Nephron progenitor cell (in vitro differentiated cells): ENCODE data around the gene AIF1L.

Source experiments
- DNase-seq: peaks from one replicate; pipeline ENCODE4 v3.0.0; 2021
- H3K27ac Mint-ChIP-seq: 2 replicates; pipeline ENCODE4 v1.8.0; 2021; ENCODE audit warnings: mild to moderate bottlenecking, moderate library complexity, mixed read lengths
- H3K27me3 Mint-ChIP-seq: 2 replicates; pipeline ENCODE4 v1.8.0; 2021; ENCODE audit warnings: mild to moderate bottlenecking, low read depth, mixed read lengths; ENCODE audit not compliant: poor library complexity
- H3K36me3 Mint-ChIP-seq: 2 replicates; pipeline ENCODE4 v1.8.0; 2021; ENCODE audit warnings: low read depth, mixed read lengths
- H3K4me1 Mint-ChIP-seq: 2 replicates; pipeline ENCODE4 v1.8.0; 2021; ENCODE audit warnings: mixed read lengths
- H3K4me3 Mint-ChIP-seq: 2 replicates; pipeline ENCODE4 v1.8.0; 2021; ENCODE audit warnings: mild to moderate bottlenecking, moderate library complexity, mixed read lengths
- H3K9me3 Mint-ChIP-seq: 2 replicates; pipeline ENCODE4 v1.8.0; 2021; ENCODE audit warnings: mild to moderate bottlenecking, moderate library complexity, mixed read lengths
- CTCF ChIP-seq: fragments of 200-600 bp; sonication (generic); IDR thresholded peaks from 2 replicates; pipeline ENCODE4 v1.5.0; 2021; ENCODE audit warnings: antibody characterized with exemption

AIF1L gene

GRCh38 chr9:131125288-131126058 is 29.1 kb downstream of the AIF1L start, which contains the start of gene NUP214:
Gene NUP214, plus strand, starts transcription at chr9:131125586. Its CDS starts 119 bp downstream, at chr9:131125705.
- no peaks in the 10 kb centered on the region for H3K27me3 Mint-ChIP-seq

GRCh38 chr9:131126059-131126426 is 29.7 kb downstream of the AIF1L start:
- no peaks in the 10 kb centered on the region for H3K27me3 Mint-ChIP-seq
- H3K36me3 Mint-ChIP-seq = peaks cover 40% of the 10 kb centered on the region
- H3K9me3 Mint-ChIP-seq = no peaks in the 10 kb centered on the region
- H3K27ac Mint-ChIP-seq = peak overlapping the region; percentile 100
- no peak for DNase-seq
- peak overlapping the region; percentile 99 for H3K4me3 Mint-ChIP-seq
- TF ChIP-seq CTCF = no peak
- H3K4me1 Mint-ChIP-seq = peaks cover 26% of the 10 kb centered on the region

More at GRCh38 chr9:131125288-131126058, 29.1 kb downstream of the AIF1L start, which contains the start of gene NUP214:
- Mint-ChIP-seq H3K4me3 (peak within 1 kb of the TSS; percentile 99), H3K4me1 (peaks cover 26% of the 10 kb centered on the region), H3K9me3 (no peaks in the 10 kb centered on the region), H3K27ac (peak within 1 kb of the TSS; percentile 100), H3K36me3 (peaks cover 37% of the 10 kb centered on the region)
- peak; percentile 100 for DNase-seq
- no peak for TF ChIP-seq CTCF

GRCh38 chr9:131129183-131129582 is 32.9 kb downstream of the AIF1L start:
- H3K27ac Mint-ChIP-seq = no peak overlapping the region
- peaks cover 54% of the 10 kb centered on the region for H3K36me3 Mint-ChIP-seq
- no peak overlapping the region for H3K4me3 Mint-ChIP-seq
- H3K27me3 Mint-ChIP-seq = no peaks in the 10 kb centered on the region
- TF ChIP-seq CTCF = no peak
- H3K4me1 Mint-ChIP-seq = peaks cover 26% of the 10 kb centered on the region
- H3K9me3 Mint-ChIP-seq = no peaks in the 10 kb centered on the region
- DNase-seq = no peak

- DNase-seq = no peak
- Mint-ChIP-seq H3K27ac (no peak overlapping the region), H3K4me1 (no peaks in the 10 kb centered on the region), H3K36me3 (peaks cover 67% of the 10 kb centered on the region), H3K4me3 (no peak overlapping the region), H3K27me3 (no peaks in the 10 kb centered on the region), H3K9me3 (no peaks in the 10 kb centered on the region)
- no peak for TF ChIP-seq CTCF
These were observed 42.3 kb downstream of the AIF1L start for GRCh38 chr9:131138676-131139075.

- Mint-ChIP-seq H3K4me1 (no peaks in the 10 kb centered on the region), H3K27ac (no peak overlapping the region), H3K9me3 (no peaks in the 10 kb centered on the region), H3K4me3 (no peak overlapping the region), H3K36me3 (peaks cover 68% of the 10 kb centered on the region), H3K27me3 (no peaks in the 10 kb centered on the region)
- no peak for TF ChIP-seq CTCF
- no peak for DNase-seq
These were observed 43.8 kb downstream of the AIF1L start for GRCh38 chr9:131140112-131140511.

- no peaks in the 10 kb centered on the region for H3K9me3 Mint-ChIP-seq
- no peak for TF ChIP-seq CTCF
These were observed 44.2 kb downstream of the AIF1L start for GRCh38 chr9:131140550-131140949.

More at GRCh38 chr9:131140550-131140949, 44.2 kb downstream of the AIF1L start:
- Mint-ChIP-seq H3K27me3 (no peaks in the 10 kb centered on the region), H3K4me3 (no peak overlapping the region), H3K27ac (no peak overlapping the region), H3K36me3 (peaks cover 69% of the 10 kb centered on the region), H3K4me1 (no peaks in the 10 kb centered on the region)
- no peak for DNase-seq
